Left kidney (tissue), 2 donors: ENCODE data around the gene GPR137. TPM values are rescaled to one million over a fixed set of nuclear protein-coding genes. Genes with fewer than 3 reads are reported as not detected.
"Not testable (repeated sequence)": the region's sequence is repeated elsewhere in the genome, so short reads cannot be mapped to it uniquely, and the experiment has no call there.

Experiments
- DNase-seq: peaks from one replicate; pipeline ENCODE4 v3.0.0-alpha.2; 2013
- polyA plus RNA-seq: library from polyadenylated mRNA; unstranded; fragments of 120-200 nt; gene quantifications from one replicate; pipeline ENCODE4 v1.2.1, GENCODE V29; 2013; ENCODE audit not compliant: insufficient read length

GPR137 gene
- polyA plus RNA-seq, 1 donor, result 32.5 TPM

GRCh38 chr11:64317961-64318765 lies 32.5 kb downstream of the GPR137 start, which contains the start of gene PRDX5:
PRDX5 (plus strand) TSS chr11:64318121; CDS start chr11:64318216, 95 bp downstream.
- peak; percentile 93 for DNase-seq

GRCh38 chr11:64318766-64319761 lies 33.4 kb downstream of the GPR137 start:
- DNase-seq, result no peak

GRCh38 chr11:64320556-64320955 lies 34.9 kb downstream of the GPR137 start:
- DNase-seq, result no peak

GRCh38 chr11:64321026-64321425 lies 35.4 kb downstream of the GPR137 start:
- no peak for DNase-seq

- DNase-seq, result no peak
Observed at GRCh38 chr11:64321533-64321932, 35.9 kb downstream of the GPR137 start.

GRCh38 chr11:64322925-64323260 lies 37.2 kb downstream of the GPR137 start:
- DNase-seq, result no peak

GRCh38 chr11:64323373-64323772 lies 37.7 kb downstream of the GPR137 start:
- no peak for DNase-seq

GRCh38 chr11:64323984-64324383 lies 38.3 kb downstream of the GPR137 start:
- not testable (repeated sequence) for DNase-seq

GRCh38 chr11:64324692-64325469 lies 39.2 kb downstream of the GPR137 start:
- DNase-seq, result no peak

- DNase-seq, result no peak
Observed at GRCh38 chr11:64327375-64327774, 41.7 kb downstream of the GPR137 start.

GRCh38 chr11:64327993-64328392 lies 42.3 kb downstream of the GPR137 start:
- no peak for DNase-seq

GRCh38 chr11:64330888-64331287 lies 45.2 kb downstream of the GPR137 start:
- no peak for DNase-seq

- no peak for DNase-seq
Observed at GRCh38 chr11:64331569-64332371, 46.1 kb downstream of the GPR137 start.

GRCh38 chr11:64333556-64333955 lies 47.9 kb downstream of the GPR137 start:
- no peak for DNase-seq

- DNase-seq, result no peak
Observed at GRCh38 chr11:64334764-64335735, 49.4 kb downstream of the GPR137 start.

- DNase-seq, result no peak
Observed at GRCh38 chr11:64337538-64338249, 52.0 kb downstream of the GPR137 start.

GRCh38 chr11:64338716-64339115 lies 53.1 kb downstream of the GPR137 start:
- no peak for DNase-seq
